HEK293T (cell line): ENCODE measurements around the gene CSRNP2.

Experiments used
- CTCF ChIA-PET: fragments of 350-600 bp; formaldehyde crosslinking; extraction: SDS; loops from one replicate; lab custom pipeline; 2021; ENCODE audit warnings: antibody characterized with exemption, inconsistent platforms; lab: Yijun Ruan, JAX
- POLR2A ChIA-PET: fragments of 350-600 bp; formaldehyde crosslinking; extraction: SDS; loops from one replicate; lab custom pipeline; 2020; ENCODE audit warnings: antibody characterized with exemption, inconsistent platforms; lab: Yijun Ruan, JAX
- DNase-seq: peaks from one replicate; pipeline ENCODE4 v3.0.0; 2012; ENCODE audit warnings: mixed read lengths; ENCODE audit errors: extremely low spot score
- ARNT ChIP-seq: fragments of 450-650 bp; IDR thresholded peaks from 2 replicates; pipeline ENCODE4 v1.6.1; 2017; ENCODE audit warnings: mild to moderate bottlenecking
- BHLHE40 ChIP-seq: fragments of 450-650 bp; IDR thresholded peaks from 2 replicates; pipeline ENCODE4 v1.6.1; 2016; ENCODE audit warnings: mild to moderate bottlenecking, moderate library complexity, borderline replicate concordance
- CTBP1 ChIP-seq: fragments of 450-650 bp; IDR thresholded peaks from 2 replicates; pipeline ENCODE4 v1.6.1; 2016; ENCODE audit warnings: borderline replicate concordance
- ELF4 ChIP-seq: fragments of 450-650 bp; IDR thresholded peaks from 2 replicates; pipeline ENCODE4 v1.6.1; 2017; ENCODE audit warnings: antibody characterized with exemption
- FOXA1 ChIP-seq: fragments of 450-650 bp; IDR thresholded peaks from 2 replicates; pipeline ENCODE4 v1.6.1; 2016; ENCODE audit warnings: mild to moderate bottlenecking
- FOXK2 ChIP-seq: fragments of 450-650 bp; IDR thresholded peaks from 2 replicates; pipeline ENCODE4 v1.6.1; 2016; ENCODE audit warnings: mild to moderate bottlenecking
- FOXM1 ChIP-seq: fragments of 450-650 bp; IDR thresholded peaks from 2 replicates; pipeline ENCODE4 v1.6.1; 2017; ENCODE audit warnings: mild to moderate bottlenecking, borderline replicate concordance
- HDGF ChIP-seq: fragments of 450-650 bp; IDR thresholded peaks from 2 replicates; pipeline ENCODE4 v1.6.1; 2017; ENCODE audit warnings: antibody characterized with exemption, borderline replicate concordance
- L3MBTL2 ChIP-seq: fragments of 450-650 bp; conservative IDR thresholded peaks from 2 replicates; pipeline ENCODE4 v1.6.1; 2016; ENCODE audit warnings: mild to moderate bottlenecking
- LEF1 ChIP-seq: fragments of 450-650 bp; IDR thresholded peaks from 2 replicates; pipeline ENCODE4 v1.6.1; 2017; ENCODE audit warnings: mild to moderate bottlenecking, borderline replicate concordance
- NFRKB ChIP-seq: fragments of 450-650 bp; IDR thresholded peaks from 2 replicates; pipeline ENCODE4 v1.6.1; 2016; ENCODE audit warnings: mild to moderate bottlenecking, moderate library complexity
- PKNOX1 ChIP-seq: fragments of 450-650 bp; IDR thresholded peaks from 2 replicates; pipeline ENCODE4 v1.6.1; 2016
- SP1 ChIP-seq: fragments of 450-650 bp; IDR thresholded peaks from 2 replicates; pipeline ENCODE4 v1.6.1; 2017
- SUZ12 ChIP-seq: fragments of 450-650 bp; IDR thresholded peaks from 2 replicates; pipeline ENCODE4 v1.6.1; 2016; ENCODE audit warnings: mild to moderate bottlenecking
- TARDBP ChIP-seq: fragments of 450-650 bp; IDR thresholded peaks from 2 replicates; pipeline ENCODE4 v1.6.1; 2016
- ZNF384 ChIP-seq: fragments of 450-650 bp; IDR thresholded peaks from 2 replicates; pipeline ENCODE4 v1.6.1; 2016

CSRNP2 gene

GRCh38 chr12:51028126-51028812, 55.1 kb downstream of the CSRNP2 start:
- peak; percentile 40 for DNase-seq
- TF ChIP-seq SUZ12, result no peak
- no peak for TF ChIP-seq L3MBTL2
- no peak for TF ChIP-seq FOXM1
- TF ChIP-seq FOXK2, result no peak
- TF ChIP-seq CTBP1, result no peak
- no peak for TF ChIP-seq BHLHE40
- no peak for TF ChIP-seq TARDBP
- TF ChIP-seq FOXA1, result no peak
- TF ChIP-seq SP1, result no peak
- TF ChIP-seq PKNOX1, result no peak
- no peak for TF ChIP-seq ZNF384
- TF ChIP-seq ARNT, result no peak
- TF ChIP-seq ELF4, result no peak
- TF ChIP-seq HDGF, result no peak
- no peak for TF ChIP-seq LEF1
- no peak for TF ChIP-seq NFRKB
- CTCF ChIA-PET, result interaction anchor here (0.5 to 1.6 kb wide), 9 partner anchors 41 to 313 kb away, joined by 3 to 7 read pairs (median 3); a partner anchor contains a TSS
- POLR2A ChIA-PET, result interaction anchor here (0.6 to 1.7 kb wide), 4 partner anchors 42 to 264 kb away, joined by 3 to 8 read pairs (median 3); a partner anchor contains a TSS

- ChIA-PET CTCF (interaction anchor here (0.5 to 1.6 kb wide), 10 partner anchors 41 to 314 kb away, joined by 3 to 7 read pairs (median 3); a partner anchor contains a TSS), POLR2A (interaction anchor here (0.6 to 1.7 kb wide), 6 partner anchors 18 to 263 kb away, joined by 3 to 8 read pairs (median 4); a partner anchor contains a TSS)
- DNase-seq, result no peak
- TF ChIP-seq ZNF384 (no peak), NFRKB (no peak), CTBP1 (no peak), FOXM1 (no peak), LEF1 (no peak)
Measured at GRCh38 chr12:51027342-51027835, 56.0 kb downstream of the CSRNP2 start.

- ChIA-PET CTCF (interaction anchor here (0.7 to 1.0 kb wide), 3 partner anchors 13 to 1058 kb away, joined by 3 to 6 read pairs (median 3); no protein-coding TSS in a partner anchor), POLR2A (interaction anchor here (0.6 to 2.1 kb wide), 21 partner anchors 9 to 262 kb away, joined by 3 to 13 read pairs (median 4); partner anchors contain the start of genes ATF1, DAZAP2, LETMD1 and POU6F1)
- TF ChIP-seq L3MBTL2 (peak; percentile 73), FOXM1 (no peak), FOXK2 (no peak), CTBP1 (peak; percentile 59), SUZ12 (no peak), BHLHE40 (no peak), HDGF (0 out of 2 replicates have a peak, but pooled peaks have one; percentile 31), LEF1 (no peak), ZNF384 (no peak), ELF4 (peak; percentile 8; the same call in 1 of the 2 replicates), PKNOX1 (no peak)
- DNase-seq, result peak; percentile 94
Measured at GRCh38 chr12:51025836-51026638, 57.4 kb downstream of the CSRNP2 start, which contains the start of gene SLC11A2. SLC11A2 (minus strand) TSS chr12:51026384; CDS start chr12:51010728, 15,656 bp downstream.

- POLR2A ChIA-PET, result interaction anchor here (0.6 to 2.1 kb wide), 11 partner anchors 12 to 261 kb away, joined by 3 to 13 read pairs (median 4); partner anchors contain the start of genes ATF1, LETMD1 and POU6F1
- CTCF ChIA-PET, result interaction anchor here (1.0 kb wide), 1 partner anchor 261 kb away, joined by 3 read pairs; no protein-coding TSS in a partner anchor
- DNase-seq, result no peak
- no peak for TF ChIP-seq FOXK2
Measured at GRCh38 chr12:51025338-51025835, 58.0 kb downstream of the CSRNP2 start.

- CTCF ChIA-PET, result interaction anchor here (1.1 kb wide), 1 partner anchor 36 kb away, joined by 3 read pairs; no protein-coding TSS in a partner anchor
- POLR2A ChIA-PET, result no interaction called here
- TF ChIP-seq CTBP1 (no peak), L3MBTL2 (no peak), HDGF (no peak), FOXM1 (no peak), PKNOX1 (no peak), ZNF384 (no peak), SP1 (no peak), SUZ12 (no peak), BHLHE40 (no peak), LEF1 (no peak), FOXK2 (no peak), FOXA1 (no peak), NFRKB (no peak), ARNT (no peak), TARDBP (no peak), ELF4 (no peak)
- no peak for DNase-seq
Measured at GRCh38 chr12:51023625-51024382, 59.6 kb downstream of the CSRNP2 start.
